HPDE6-E6E7 (cell line): Measurements from ENCODE around the gene NME3.

ENCODE experiments used
- DNase-seq: peaks from one replicate; pipeline ENCODE4 v3.0.0; 2011; ENCODE audit warnings: missing footprints; ENCODE audit errors: extremely low spot score

NME3 gene

GRCh38 chr16:1793578-1794220 lies 22.4 kb upstream of the NME3 start, which contains the start of gene IGFALS:
Gene IGFALS, minus strand, starts transcription at chr16:1793705. Its CDS starts 53 bp downstream, at chr16:1793652.
- no peak for DNase-seq

- DNase-seq, result no peak
These were observed 21.7 kb upstream of the NME3 start for GRCh38 chr16:1792836-1793577.

- DNase-seq, result no peak
These were observed 20.8 kb upstream of the NME3 start for GRCh38 chr16:1791943-1792812.

GRCh38 chr16:1791256-1791942 lies 20.1 kb upstream of the NME3 start:
- no peak for DNase-seq

GRCh38 chr16:1790611-1791255 lies 19.4 kb upstream of the NME3 start:
- no peak for DNase-seq

- DNase-seq, result no peak
These were observed 18.9 kb upstream of the NME3 start for GRCh38 chr16:1790261-1790610.

- DNase-seq, result no peak
These were observed 18.3 kb upstream of the NME3 start for GRCh38 chr16:1789643-1790045.

- no peak for DNase-seq
These were observed 17.4 kb upstream of the NME3 start for GRCh38 chr16:1788708-1789100.

- no peak for DNase-seq
These were observed 16.9 kb upstream of the NME3 start for GRCh38 chr16:1788095-1788707.

- DNase-seq, result no peak
These were observed 16.2 kb upstream of the NME3 start for GRCh38 chr16:1787322-1788094.

- DNase-seq, result no peak
These were observed 15.6 kb upstream of the NME3 start for GRCh38 chr16:1787056-1787321.

- DNase-seq, result no peak
These were observed 15.1 kb upstream of the NME3 start for GRCh38 chr16:1786242-1787055.

GRCh38 chr16:1785846-1786170 lies 14.5 kb upstream of the NME3 start:
- no peak for DNase-seq

- DNase-seq, result no peak
These were observed 13.9 kb upstream of the NME3 start for GRCh38 chr16:1784977-1785845.

- peak; percentile 99 for DNase-seq
These were observed 11.3 kb upstream of the NME3 start, which contains the start of the genes NUBP2 and SPSB3 for GRCh38 chr16:1782408-1783264. Gene NUBP2, plus strand, starts transcription at chr16:1782960. Its CDS starts 61 bp downstream, at chr16:1783021. Gene SPSB3, minus strand, starts transcription at chr16:1782571. Its CDS starts 1,088 bp downstream, at chr16:1781483.

GRCh38 chr16:1781758-1782407 lies 10.5 kb upstream of the NME3 start:
- no peak for DNase-seq

GRCh38 chr16:1781254-1781653 lies 9.9 kb upstream of the NME3 start:
- no peak for DNase-seq
